HG03432 (cell line): Measurements from ENCODE around the gene ESR2.
A peak's percentile ranks its signal among the peaks of the same experiment; 100 is the strongest.
"Not testable (repeated sequence)": the region's sequence is repeated elsewhere in the genome, so short reads cannot be mapped to it uniquely, and the experiment has no call there.

Experiments used
- ATAC-seq: cut with Tn5 transposase; IDR thresholded peaks from one replicate; pipeline ENCODE4 v1.9.1; 2021; ENCODE audit warnings: mild to moderate bottlenecking, moderate library complexity; ENCODE audit not compliant: unreplicated experiment

The ESR2 gene

DNA sequence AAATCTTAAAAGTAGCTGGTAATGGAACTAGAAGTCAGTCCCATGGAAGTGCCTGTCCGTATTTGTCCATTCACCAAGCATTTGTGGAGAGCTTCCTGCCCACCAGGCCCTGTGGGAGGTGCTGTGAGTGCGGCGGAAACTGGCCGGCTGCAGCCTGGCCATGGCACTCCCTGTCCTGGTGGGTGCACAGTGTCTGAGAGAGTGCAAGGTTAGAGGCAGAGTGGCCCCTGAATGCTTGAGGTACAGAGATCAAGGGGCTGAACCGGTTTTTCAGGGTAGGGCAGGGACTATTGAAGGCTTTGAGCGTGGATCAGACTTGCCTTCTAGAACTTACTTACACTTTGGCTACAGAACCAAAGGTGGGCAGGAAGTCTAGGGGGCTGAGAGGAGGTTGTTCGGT lies 92.9 kb downstream of the ESR2 start:
- no peak for ATAC-seq

DNA sequence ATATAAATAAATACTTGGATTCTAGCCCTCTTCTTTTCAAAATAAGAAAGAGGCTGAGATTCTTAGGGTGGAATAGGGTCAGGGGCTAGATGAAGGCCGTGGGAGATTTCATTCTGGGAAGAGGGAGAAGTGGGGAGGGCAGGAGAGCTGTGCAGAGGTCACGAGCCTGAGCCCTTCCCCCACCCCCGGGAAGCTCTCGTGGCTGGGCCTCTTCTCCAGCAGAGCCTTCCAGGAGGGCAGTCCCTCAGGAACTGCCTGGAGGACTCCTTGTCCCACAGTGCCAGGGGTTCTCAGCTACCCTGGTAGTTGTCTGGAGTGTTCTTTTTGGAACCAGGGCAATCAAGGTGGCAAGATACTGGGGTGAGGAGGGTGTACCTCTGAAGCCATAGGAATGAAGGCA lies 94.0 kb downstream of the ESR2 start:
- no peak for ATAC-seq

DNA sequence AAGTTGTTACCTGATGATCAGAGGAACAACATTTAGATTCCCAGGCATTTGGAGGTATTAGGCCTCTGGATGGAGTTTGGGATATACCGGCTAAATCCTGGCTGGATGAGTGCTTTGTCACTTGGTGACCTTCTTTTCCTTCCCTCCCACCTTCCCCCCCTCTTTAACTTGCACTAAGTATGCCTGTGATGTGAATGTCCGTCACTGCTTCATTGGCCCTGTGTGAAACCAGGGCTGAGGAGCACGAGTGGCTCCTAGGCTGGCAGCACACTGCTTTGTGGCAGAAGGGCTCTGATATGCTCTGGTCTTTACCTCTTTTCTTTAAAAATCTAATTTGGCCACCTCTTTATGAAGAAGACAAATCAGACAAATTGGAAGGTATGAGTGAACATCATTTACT lies 95.7 kb downstream of the ESR2 start:
- ATAC-seq = no peak

DNA sequence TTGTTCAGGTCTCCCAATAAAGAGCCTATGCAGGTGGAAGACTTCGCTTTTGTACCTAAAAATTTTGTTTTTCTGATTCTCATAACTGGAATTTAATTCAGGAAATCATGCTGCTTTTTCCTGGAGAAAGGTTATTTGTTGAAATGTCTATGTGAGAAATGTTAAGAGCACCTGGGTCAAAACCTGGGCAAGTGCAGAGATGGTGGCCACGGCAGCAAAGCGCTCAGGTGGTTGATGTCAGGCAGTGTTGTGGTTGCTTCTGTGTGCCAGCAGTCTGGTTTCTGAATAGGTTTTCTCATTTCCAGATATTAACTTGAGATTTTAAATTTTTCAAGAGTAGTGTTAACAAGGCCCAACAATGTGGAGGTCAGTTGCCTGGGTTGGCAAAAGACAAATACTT lies 96.2 kb downstream of the ESR2 start:
- no peak for ATAC-seq

DNA sequence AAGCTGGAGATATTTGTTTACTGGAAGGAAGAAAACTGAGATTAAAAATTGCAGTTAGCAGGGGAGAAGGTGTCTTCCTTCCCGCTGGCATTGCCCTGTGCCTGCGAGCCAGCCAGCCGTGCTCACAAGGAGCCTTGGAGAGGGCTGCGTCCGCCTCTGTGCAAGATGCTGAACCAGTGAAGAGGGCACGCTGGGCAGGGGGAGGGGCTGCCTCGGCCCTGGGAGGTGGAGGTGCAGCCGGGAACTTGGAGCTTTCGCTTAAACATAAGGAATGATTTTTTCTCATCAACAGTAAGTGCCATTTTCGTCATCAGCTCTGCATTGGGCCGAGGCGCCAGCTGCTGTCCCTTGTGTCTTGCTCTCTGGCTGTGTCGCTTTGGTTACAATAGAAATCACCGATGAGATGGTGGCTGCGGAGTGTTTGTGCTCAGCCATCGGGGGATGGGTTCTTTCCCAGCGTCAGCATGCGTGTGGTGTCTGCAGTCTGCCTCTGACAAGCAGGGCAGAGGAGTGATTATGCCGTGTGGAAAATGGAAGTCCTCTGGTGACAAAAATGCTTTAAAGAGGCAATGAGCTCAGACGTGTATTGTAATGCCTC lies 97.3 kb downstream of the ESR2 start:
- ATAC-seq = peak; percentile 58

DNA sequence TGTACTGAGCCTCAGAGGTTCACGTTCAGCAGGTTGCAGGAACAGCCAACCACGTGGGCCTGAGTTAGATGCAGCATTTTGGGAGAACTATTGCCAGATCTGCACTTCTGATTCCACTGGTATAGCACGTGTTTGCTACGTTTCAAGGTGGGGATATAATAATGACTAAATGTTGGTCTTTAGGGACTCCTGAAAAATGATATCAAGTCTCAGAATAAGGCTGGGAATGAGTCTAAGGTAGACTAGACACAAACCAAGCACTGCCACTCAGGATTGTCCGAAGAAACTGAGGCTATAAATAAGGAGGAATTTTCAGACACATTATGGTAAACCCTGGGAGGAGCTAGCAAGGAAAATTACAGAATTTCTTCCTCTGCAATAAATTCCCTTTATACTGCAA lies 98.1 kb downstream of the ESR2 start:
- ATAC-seq = no peak

DNA sequence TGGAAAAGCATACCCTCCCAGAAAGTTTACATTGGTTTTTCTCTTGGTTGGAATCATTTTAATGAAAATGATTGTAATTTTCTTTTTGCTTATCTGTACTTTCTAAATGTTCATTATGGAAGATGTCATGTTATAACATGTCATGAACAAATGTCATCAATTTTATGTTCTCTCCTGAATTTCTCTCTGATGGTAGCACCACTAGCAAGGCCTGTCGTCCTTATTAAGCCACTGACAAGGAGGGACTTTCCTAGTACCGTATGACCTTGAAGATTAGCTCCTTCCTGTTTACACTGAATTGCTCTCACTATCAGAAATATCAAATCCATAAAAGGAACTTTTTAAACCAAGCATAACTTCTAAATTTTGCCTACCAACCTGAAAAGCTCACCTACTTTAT lies 99.0 kb downstream of the ESR2 start:
- peak; percentile 54 for ATAC-seq

DNA sequence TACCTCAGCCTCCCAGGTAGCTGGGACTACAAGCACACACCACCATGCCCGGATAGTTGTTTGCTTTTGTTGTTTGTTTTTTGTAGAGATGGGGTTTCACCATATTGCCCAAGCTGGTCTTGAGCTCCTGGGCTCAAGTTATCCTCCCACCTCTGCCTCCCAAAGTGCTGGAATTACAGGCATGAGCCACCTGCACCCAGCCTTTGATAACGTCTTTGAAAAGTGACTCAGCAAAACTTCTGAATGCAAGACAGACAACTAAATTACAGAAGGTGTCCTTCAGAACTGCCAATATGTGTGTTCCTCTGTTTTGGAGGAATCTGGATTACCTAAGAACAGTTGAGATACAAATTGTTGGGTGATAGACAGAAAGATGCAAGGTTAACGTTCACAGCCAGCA lies 99.8 kb downstream of the ESR2 start:
- ATAC-seq = no peak

DNA sequence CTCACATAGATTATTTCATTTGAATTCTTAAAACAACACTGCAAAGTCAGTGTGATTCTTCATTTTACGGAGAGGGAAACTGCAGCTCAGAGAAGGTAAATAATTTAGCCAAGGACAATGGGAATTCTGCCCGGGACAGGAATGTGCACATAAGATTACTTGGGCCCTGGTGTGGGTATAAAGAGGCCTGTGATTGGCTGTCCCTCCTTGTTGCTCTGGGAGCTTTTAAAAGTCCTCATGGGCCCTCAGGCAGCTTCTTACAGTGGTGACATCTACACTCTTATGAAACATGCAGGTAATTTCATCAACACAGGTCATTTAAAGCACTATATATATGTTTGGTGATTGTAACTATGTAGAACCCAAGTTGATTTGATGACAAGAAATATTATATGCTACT lies 100.3 kb downstream of the ESR2 start:
- no peak for ATAC-seq

DNA sequence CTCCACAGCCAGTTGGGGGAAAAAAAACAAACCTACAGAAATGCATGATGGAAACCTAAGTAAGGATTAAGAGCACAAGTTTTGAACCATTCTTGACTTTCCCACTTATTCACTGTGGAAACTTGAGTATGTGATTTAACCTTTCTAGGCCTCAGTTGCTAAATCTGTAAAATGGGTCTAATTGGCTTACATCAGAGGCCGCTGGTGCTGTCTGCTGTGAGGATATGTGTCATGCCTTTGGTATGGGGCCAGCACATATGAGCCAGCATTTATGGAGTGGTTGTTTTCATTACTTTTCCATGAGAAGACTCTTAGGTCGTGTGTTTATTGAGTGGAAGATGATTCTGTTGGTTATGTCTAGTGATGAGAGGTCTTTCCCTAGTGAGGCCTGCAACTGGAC lies 102.4 kb downstream of the ESR2 start:
- no peak for ATAC-seq

DNA sequence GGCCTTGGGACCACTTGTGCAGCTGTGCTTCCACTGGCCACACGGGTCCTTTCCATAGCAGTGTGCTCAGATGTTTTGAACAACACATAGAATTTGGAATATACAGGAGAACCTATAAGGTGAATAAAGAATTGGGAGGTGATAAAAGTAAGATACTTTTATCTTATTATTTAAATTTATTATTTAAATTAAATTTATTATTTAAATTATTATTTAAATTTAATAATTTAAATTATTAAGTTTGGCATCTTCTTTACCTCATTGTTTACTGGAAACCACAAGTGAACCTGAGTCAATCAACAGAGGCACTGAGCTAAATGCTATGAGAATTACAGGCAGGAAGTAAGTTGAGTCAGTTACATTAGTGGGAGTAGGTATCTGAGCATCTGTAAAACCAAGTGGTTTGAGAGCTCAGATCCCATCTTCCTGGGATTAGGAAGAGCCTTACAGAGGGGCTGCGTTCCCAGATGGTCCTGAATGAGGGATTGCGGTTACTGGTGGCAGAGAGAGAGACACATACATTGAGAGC lies 103.1 kb downstream of the ESR2 start:
- ATAC-seq = no peak

DNA sequence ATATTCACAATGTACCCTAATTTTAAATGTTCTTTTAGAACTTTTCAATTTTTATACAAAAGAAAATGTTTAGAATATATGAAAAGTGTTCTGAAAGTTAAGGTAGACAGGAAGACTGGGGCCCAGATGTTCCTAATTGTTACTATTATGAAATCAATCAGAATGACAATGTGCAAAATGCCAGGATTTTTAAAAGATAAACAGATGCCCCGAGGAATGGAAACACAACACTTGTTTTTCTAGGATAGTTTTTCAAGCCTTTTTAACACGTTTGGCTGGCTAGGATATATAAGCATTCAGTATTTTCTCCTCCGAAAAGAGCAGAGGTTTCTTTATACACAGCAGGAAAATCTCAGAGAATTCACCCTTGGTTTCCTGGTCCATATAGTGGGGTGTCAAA lies 106.8 kb downstream of the ESR2 start:
- no peak for ATAC-seq

DNA sequence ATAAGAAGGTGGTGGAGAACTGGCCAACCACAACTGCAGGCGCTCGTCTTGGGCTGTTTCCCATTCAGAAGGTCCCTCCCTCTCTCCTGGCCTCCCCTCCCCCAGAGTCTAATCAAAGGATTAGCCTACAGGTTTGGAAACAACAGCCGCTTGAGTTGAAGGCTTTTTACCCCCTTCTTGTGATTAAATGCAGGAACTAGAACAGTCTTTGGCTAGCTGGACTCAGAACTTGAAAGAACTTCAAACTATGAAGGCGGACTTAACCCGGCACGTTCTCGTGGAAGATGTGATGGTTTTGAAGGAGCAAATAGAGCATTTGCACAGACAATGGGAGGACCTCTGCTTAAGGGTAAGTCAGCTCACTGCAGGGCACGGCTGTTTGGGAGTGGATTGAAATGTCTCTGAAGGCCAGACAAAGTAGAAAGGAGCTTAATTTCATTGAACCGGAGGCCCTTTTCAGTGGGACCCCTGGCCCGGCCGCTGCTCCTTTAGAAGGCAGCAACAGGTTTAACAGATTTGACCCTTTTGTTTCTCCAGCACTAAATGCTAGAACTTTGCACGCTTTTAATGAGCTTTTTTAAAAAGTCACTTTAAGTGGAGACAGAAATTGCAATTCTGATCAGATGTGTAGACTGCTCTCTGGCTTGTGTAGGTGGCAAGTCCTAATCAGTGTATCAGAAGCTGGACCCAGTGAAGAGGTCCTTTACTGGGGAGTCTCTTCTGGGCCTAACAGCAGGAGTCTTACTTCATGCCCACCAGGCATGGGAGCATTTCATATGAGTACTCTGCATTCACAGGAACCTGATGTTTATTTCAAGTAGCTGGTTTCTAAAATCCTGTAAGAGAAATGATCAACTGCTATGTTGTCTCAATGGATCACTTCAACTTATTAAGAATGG lies 107.7 kb downstream of the ESR2 start:
- ATAC-seq = no peak

DNA sequence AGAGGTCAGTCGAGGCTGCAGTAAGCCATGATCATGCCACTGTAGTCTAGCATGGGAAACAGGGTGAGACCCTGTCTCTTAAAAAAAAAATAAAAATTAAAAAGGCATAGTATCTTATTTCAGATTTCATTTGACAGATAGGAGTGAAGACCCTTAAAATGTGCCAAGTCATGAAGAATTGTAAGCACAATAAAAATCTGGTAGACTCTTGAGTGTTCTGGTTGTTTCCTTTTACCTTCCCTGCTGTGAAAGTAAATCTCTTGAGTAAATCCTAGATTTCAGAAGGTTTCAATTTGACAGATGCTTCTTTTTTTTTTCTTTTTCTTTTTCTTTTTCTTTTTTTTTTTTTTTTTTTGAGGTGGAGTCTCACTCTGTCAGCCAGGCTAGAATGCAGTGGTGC lies 109.0 kb downstream of the ESR2 start:
- ATAC-seq = no peak

DNA sequence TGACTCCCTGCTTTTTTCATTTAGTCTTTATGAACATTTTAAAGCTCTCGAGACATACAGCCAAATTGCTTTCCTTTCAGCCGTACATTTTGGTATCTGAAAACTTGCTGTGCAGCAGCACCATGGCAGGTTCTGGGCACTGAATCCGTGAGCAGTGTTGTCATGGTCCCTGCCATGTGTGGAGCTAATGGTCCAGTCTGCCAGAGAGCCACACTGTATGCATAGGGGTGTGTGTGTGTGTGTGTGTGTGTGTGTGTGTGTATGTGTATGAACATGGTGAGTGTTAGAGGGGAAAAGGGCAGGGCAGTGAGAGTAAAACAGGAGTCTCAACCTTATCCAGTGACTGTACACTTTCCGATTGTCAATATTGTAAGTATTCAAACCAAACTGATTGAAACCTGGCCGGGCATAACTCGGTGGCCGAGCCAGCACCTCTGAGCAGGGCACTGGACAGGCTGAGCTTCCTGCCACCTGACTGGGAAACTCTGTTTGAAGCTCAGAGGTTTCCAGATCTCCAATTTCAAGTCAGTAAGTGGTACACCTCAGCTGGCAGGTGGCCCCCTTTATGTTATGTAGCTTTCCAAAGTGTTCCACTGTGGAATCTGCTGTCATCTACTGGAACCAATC lies 110.0 kb downstream of the ESR2 start:
- no peak for ATAC-seq

DNA sequence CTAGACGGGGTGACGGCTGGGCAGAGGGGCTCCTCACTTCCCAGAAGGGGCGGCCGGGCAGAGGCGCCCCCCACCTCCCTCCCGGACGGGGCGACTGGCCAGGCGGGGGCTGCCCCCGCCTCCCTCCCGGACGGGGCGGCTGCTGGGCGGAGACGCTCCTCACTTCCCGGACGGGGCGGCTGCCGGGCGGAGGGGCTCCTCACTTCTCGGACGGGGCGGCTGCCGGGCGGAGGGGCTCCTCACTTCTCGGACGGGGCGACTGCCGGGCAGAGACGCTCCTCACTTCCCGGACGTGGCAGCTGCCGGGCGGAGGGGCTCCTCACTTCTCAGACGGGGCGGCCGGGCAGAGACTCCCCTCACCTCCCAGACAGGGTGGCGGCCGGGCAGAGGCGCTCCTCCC lies 111.3 kb downstream of the ESR2 start:
- not testable (repeated sequence) for ATAC-seq

DNA sequence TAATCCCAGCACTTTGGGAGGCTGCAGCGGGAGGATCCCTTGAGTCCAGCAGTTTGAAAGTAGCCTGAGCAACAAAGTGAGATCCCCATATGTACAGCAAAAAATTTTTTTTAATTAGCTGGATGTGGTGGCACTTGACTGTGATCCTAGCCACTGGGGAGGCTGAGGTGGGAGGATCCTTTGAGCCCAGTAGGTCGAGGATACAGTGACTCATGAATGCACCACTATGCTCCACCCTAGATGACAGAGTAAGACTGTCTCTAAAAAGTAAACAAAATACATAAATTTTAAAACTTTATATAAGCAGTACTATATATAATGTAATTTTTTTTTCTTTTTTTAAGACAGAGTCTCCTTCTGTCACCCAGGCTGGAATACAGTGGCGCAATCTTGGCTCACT lies 115.4 kb downstream of the ESR2 start:
- no peak for ATAC-seq

DNA sequence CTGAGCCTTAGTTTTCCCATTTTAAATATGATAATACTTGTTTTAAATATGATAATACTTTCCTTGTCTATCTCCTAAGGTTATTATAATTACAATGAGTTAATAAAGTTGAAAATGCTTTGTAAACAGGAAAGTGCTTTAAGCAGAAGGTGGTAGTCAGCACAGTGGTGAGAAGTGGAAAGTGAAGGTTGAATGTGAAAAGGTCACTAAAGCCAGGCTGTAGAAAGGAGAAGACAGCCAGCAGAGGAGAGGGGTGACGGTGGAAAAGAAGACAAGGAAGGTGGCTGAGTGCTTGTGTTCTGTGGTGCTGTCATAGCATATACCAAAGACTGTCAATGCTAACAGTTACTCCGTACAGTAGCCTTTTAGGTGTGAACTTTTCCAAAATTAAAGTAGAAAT lies 117.8 kb downstream of the ESR2 start:
- no peak for ATAC-seq

DNA sequence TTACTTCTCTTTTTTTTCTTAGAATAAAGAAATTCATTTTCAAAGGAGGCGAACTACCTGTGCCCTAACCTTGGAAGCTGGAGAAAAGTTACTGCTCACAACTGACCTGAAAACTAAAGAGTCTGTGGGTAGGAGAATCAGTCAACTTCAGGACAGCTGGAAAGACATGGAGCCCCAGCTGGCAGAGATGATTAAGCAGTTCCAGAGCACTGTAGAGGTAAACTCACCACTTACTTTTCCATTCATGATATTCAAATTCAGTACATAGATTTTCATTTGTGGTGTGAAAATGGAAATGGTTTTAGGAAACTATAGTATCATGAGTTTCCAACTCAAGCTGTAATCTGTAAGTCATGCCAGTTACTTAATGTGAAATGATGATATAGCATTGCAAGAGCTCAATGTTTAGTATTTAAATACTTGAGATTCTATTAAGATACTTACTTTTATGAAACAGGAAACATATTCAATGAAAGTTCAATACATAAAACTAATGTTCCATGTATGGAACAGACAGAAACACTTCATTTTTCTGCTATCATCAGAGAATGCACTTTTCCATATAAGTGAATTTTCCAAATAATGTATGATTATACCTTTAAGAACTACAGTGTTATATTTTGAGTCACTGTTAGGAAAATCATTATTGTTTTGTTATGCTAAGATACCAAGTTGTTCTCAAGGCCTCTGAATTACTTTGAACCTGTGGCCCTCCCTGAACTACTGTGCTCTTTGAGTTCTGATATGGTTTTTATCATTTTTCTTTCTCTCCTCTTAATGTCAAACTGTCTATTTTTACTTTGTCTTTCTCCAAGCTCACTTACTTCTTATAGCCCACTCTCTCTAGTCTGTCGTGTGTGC lies 119.0 kb downstream of the ESR2 start:
- ATAC-seq = no peak

DNA sequence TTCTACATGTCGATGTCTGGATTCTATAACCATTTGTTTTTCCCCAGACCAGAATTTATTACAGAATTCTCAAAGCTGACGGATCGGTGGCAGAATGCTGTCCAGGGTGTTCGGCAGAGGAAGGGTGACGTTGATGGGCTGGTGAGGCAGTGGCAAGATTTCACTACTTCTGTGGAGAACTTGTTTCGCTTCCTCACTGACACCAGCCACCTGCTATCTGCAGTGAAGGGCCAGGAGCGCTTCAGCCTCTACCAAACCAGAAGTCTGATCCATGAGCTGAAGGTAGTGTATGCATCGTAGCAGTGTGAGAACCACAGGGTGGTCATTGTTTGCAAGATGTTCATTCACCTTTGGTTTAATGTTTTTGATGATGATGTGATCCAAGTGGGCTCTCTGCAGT lies 124.0 kb downstream of the ESR2 start:
- no peak for ATAC-seq

DNA sequence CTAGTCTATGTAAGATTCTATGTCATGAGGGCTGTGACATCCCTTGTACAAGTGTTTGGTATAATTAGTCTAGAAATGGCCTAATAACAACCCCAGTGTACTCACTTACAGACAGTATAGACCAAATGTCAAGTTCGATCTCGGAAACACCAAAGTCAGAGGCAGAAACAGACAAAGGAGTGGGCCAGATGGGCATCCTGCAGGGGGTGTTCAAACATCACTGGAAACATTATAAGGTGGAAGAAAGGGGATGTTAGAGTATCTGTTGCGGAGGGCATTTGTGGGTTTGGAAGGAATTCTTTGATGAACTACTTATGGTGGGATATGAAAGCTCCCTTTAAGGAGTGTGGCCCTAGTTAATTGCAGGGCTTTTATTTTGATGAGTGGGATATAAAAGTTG lies 134.6 kb downstream of the ESR2 start:
- no peak for ATAC-seq
